H1 (cell line): Measurements from ENCODE around the gene MEIOSIN. TPM values are rescaled to one million over a fixed set of nuclear protein-coding genes. Genes with fewer than 3 reads are reported as not detected.

Source experiments
- ATF2 ChIP-seq: IDR thresholded peaks from 2 replicates; pipeline ENCODE4 v1.6.1; 2012; ENCODE audit warnings: low read length, inconsistent platforms
- CHD2 ChIP-seq: IDR thresholded peaks from 2 replicates; pipeline ENCODE4 v1.6.1; 2012; ENCODE audit warnings: low read length, improper control_type of control experiment
- KDM1A ChIP-seq: fragments of 200-600, 300-600 bp; sonication (generic); IDR thresholded peaks from 2 replicates; pipeline ENCODE4 v1.7.1; 2016; ENCODE audit warnings: mild to moderate bottlenecking, low read length, borderline replicate concordance
- RNF2 ChIP-seq: fragments of 200-900, 300-1000 bp; sonication (generic); IDR thresholded peaks from 2 replicates; pipeline ENCODE4 v1.7.1; 2016; ENCODE audit warnings: borderline replicate concordance, low read depth, mild to moderate bottlenecking, antibody characterized with exemption, low read length; ENCODE audit not compliant: poor library complexity, severe bottlenecking; ENCODE audit errors: missing control alignments
- SIRT6 ChIP-seq: IDR thresholded peaks from one replicate; pipeline ENCODE4 v1.7.1; 2012; ENCODE audit warnings: low read length, inconsistent platforms
- TAF1 ChIP-seq: IDR thresholded peaks from 2 replicates; pipeline ENCODE4 v1.6.1; 2011; ENCODE audit warnings: mild to moderate bottlenecking, low read depth, low read length
- TAF7 ChIP-seq: optimal IDR thresholded peaks from 2 replicates; pipeline ENCODE3; 2011; ENCODE audit warnings: low read depth, mild to moderate bottlenecking, inconsistent platforms, low read length, moderate library complexity, borderline replicate concordance
- polyA plus RNA-seq, 7 experiments: library from polyadenylated mRNA; depleted of rRNA in 3 of 7; stranded (reverse) in 5 of 7; unstranded in 2 of 7; fragments of >200 nt in 5 of 7; fragments of 200-250 nt in 2 of 7; gene quantifications; 1 replicate in 5 of 7; 2 replicates in 1 of 7; 4 replicates in 1 of 7; pipeline versions ENCODE4 v1.2.1 to v1.2.3, GENCODE V29; 2011 to 2013; ENCODE audit warnings: missing spikeins in 2 of 7, mixed read lengths in 2 of 7
- total RNA-seq: library from RNA; stranded (reverse); fragmentation: NEBNext Ultra II Directional; extraction: Animal tissue kit (Norgen Biotek cat#: 25700); gene quantifications from 2 replicates; pipeline ENCODE4 v1.2.1, GENCODE V29; 2021
- TF ChIP-seq, protein P1 (sequence below): fragments of 300-600 bp; sonication (generic); IDR thresholded peaks from 2 replicates; pipeline ENCODE4 v1.7.1; 2012; ENCODE audit warnings: low read length, moderate library complexity, mild to moderate bottlenecking, inconsistent platforms; ENCODE audit not compliant: insufficient replicate concordance

MEIOSIN gene
- total and polyA plus RNA-seq, 2 of the 8 experiments (the other 6 are each of a cell fraction or from before 2014, with no cell fraction given): 0.11 TPM; not detected in 1

DNA sequence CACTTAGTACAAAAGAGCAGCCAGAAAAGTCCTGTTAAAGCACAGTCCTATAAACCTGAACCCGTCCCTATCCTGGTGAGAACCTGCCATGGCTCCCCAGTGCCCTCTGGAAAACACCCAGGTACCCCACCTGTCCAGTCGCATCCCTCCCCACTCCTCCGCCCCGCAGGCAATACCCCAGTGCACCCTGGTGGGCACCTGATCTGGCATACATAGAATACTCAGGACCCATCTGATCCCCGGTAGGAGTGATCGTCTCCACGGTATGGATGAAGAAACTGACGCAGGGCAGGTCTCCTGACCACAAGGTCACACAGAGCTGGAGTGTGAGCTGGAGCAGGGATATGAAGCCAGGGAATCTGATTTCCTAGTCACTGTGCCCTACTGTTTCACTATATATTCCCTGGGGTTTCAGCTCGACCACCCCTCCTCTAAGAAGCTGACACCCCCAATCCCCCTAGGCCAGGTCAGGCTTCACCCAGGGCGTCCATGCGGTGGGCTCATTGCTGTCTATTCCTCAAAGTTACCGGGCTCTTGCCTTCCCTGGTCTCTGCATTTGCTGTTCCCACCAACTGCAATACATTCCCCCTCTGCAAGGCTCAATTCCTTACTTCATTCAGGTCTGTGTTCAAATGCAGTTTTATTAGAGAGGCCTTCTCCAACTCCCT lies 15.1 kb upstream of the MEIOSIN start (continued):
- TF ChIP-seq, protein P1, sequence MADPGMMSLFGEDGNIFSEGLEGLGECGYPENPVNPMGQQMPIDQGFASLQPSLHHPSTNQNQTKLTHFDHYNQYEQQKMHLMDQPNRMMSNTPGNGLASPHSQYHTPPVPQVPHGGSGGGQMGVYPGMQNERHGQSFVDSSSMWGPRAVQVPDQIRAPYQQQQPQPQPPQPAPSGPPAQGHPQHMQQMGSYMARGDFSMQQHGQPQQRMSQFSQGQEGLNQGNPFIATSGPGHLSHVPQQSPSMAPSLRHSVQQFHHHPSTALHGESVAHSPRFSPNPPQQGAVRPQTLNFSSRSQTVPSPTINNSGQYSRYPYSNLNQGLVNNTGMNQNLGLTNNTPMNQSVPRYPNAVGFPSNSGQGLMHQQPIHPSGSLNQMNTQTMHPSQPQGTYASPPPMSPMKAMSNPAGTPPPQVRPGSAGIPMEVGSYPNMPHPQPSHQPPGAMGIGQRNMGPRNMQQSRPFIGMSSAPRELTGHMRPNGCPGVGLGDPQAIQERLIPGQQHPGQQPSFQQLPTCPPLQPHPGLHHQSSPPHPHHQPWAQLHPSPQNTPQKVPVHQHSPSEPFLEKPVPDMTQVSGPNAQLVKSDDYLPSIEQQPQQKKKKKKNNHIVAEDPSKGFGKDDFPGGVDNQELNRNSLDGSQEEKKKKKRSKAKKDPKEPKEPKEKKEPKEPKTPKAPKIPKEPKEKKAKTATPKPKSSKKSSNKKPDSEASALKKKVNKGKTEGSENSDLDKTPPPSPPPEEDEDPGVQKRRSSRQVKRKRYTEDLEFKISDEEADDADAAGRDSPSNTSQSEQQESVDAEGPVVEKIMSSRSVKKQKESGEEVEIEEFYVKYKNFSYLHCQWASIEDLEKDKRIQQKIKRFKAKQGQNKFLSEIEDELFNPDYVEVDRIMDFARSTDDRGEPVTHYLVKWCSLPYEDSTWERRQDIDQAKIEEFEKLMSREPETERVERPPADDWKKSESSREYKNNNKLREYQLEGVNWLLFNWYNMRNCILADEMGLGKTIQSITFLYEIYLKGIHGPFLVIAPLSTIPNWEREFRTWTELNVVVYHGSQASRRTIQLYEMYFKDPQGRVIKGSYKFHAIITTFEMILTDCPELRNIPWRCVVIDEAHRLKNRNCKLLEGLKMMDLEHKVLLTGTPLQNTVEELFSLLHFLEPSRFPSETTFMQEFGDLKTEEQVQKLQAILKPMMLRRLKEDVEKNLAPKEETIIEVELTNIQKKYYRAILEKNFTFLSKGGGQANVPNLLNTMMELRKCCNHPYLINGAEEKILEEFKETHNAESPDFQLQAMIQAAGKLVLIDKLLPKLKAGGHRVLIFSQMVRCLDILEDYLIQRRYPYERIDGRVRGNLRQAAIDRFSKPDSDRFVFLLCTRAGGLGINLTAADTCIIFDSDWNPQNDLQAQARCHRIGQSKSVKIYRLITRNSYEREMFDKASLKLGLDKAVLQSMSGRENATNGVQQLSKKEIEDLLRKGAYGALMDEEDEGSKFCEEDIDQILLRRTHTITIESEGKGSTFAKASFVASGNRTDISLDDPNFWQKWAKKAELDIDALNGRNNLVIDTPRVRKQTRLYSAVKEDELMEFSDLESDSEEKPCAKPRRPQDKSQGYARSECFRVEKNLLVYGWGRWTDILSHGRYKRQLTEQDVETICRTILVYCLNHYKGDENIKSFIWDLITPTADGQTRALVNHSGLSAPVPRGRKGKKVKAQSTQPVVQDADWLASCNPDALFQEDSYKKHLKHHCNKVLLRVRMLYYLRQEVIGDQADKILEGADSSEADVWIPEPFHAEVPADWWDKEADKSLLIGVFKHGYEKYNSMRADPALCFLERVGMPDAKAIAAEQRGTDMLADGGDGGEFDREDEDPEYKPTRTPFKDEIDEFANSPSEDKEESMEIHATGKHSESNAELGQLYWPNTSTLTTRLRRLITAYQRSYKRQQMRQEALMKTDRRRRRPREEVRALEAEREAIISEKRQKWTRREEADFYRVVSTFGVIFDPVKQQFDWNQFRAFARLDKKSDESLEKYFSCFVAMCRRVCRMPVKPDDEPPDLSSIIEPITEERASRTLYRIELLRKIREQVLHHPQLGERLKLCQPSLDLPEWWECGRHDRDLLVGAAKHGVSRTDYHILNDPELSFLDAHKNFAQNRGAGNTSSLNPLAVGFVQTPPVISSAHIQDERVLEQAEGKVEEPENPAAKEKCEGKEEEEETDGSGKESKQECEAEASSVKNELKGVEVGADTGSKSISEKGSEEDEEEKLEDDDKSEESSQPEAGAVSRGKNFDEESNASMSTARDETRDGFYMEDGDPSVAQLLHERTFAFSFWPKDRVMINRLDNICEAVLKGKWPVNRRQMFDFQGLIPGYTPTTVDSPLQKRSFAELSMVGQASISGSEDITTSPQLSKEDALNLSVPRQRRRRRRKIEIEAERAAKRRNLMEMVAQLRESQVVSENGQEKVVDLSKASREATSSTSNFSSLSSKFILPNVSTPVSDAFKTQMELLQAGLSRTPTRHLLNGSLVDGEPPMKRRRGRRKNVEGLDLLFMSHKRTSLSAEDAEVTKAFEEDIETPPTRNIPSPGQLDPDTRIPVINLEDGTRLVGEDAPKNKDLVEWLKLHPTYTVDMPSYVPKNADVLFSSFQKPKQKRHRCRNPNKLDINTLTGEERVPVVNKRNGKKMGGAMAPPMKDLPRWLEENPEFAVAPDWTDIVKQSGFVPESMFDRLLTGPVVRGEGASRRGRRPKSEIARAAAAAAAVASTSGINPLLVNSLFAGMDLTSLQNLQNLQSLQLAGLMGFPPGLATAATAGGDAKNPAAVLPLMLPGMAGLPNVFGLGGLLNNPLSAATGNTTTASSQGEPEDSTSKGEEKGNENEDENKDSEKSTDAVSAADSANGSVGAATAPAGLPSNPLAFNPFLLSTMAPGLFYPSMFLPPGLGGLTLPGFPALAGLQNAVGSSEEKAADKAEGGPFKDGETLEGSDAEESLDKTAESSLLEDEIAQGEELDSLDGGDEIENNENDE: no peak
- TF ChIP-seq RNF2 (no peak), ATF2 (no peak), TAF1 (peak; percentile 6; the same call in 1 of the 2 replicates), SIRT6 (no peak), TAF7 (peak; percentile 14), CHD2 (no peak), KDM1A (peak; percentile 49; the same call in 1 of the 2 replicates)
